Smooth muscle cell (in vitro differentiated cells): ENCODE data around the gene CHRNA4. TPM values are rescaled to one million over a fixed set of nuclear protein-coding genes. Genes with fewer than 3 reads are reported as not detected.

Experiments
- DNase-seq: peaks from one replicate; lab custom pipeline; 2025; ENCODE audit not compliant: unreplicated experiment; lab: John Stamatoyannopoulos, UW
- H2AFZ ChIP-seq: fragments of 200-600 bp; sonication (generic); 2 replicates; pipeline ENCODE4 v1.6.0; 2016; ENCODE audit warnings: antibody characterized with exemption, low read depth, mild to moderate bottlenecking
- H3F3A ChIP-seq: fragments of 200-600 bp; sonication (generic); 2 replicates; pipeline ENCODE4 v1.6.0; 2017; ENCODE audit warnings: antibody characterized with exemption, low read depth
- H3K27ac ChIP-seq: fragments of 200-600 bp; sonication (generic); 2 replicates; pipeline ENCODE4 v1.5.1; 2016; ENCODE audit warnings: low read depth, mild to moderate bottlenecking
- H3K27me3 ChIP-seq: fragments of 200-600 bp; sonication (generic); 2 replicates; pipeline ENCODE4 v1.6.1; 2016; ENCODE audit warnings: low read depth, mild to moderate bottlenecking
- H3K36me3 ChIP-seq: fragments of 200-600 bp; sonication (generic); 2 replicates; pipeline ENCODE4 v1.5.1; 2016; ENCODE audit warnings: low read depth
- H3K4me1 ChIP-seq: fragments of 200-600 bp; sonication (generic); 2 replicates; pipeline ENCODE4 v1.5.1; 2016; ENCODE audit warnings: low read depth
- H3K4me2 ChIP-seq: fragments of 200-600 bp; sonication (generic); 2 replicates; pipeline ENCODE4 v1.6.0; 2016; ENCODE audit warnings: mild to moderate bottlenecking
- H3K4me3 ChIP-seq: fragments of 200-600 bp; sonication (generic); 2 replicates; pipeline ENCODE4 v1.5.1; 2016; ENCODE audit warnings: mild to moderate bottlenecking
- H3K79me2 ChIP-seq: fragments of 200-600 bp; sonication (generic); 2 replicates; pipeline ENCODE4 v1.6.0; 2016; ENCODE audit warnings: low read depth, mild to moderate bottlenecking
- H3K9ac ChIP-seq: fragments of 200-600 bp; sonication (generic); 2 replicates; pipeline ENCODE4 v1.6.0; 2016; ENCODE audit warnings: low read depth
- H3K9me3 ChIP-seq: fragments of 200-600 bp; sonication (generic); replicated peaks from 2 replicates; pipeline ENCODE4 v1.5.1; 2016; ENCODE audit warnings: low read depth
- H4K20me1 ChIP-seq: fragments of 200-600 bp; sonication (generic); 2 replicates; pipeline ENCODE4 v1.6.0; 2016; ENCODE audit warnings: low read depth
- WGBS: methylation state at CpG from one replicate; pipeline ENCODE4 v1.1.7; 2016; ENCODE audit warnings: low lambda C conversion rate; 5-methylcytosine and 5-hydroxymethylcytosine counted together
- polyA plus RNA-seq: library from polyadenylated mRNA; unstranded; fragments of >200 nt; fragmentation: Nextera tagmentation; extraction: Ambion mirVana; gene quantifications from 2 replicates; pipeline ENCODE4 v1.2.1, GENCODE V29; 2016
- total RNA-seq: library from RNA; depleted of rRNA; stranded (reverse); fragments of >200 nt; gene quantifications from 2 replicates; pipeline ENCODE4 v1.2.3, GENCODE V29; 2014
- TF ChIP-seq, protein P1 (sequence below): fragments of 200-600 bp; sonication (generic); IDR thresholded peaks from 2 replicates; pipeline ENCODE4 v1.5.1; 2017; ENCODE audit warnings: borderline replicate concordance, mild to moderate bottlenecking, antibody characterized with exemption; ENCODE audit not compliant: insufficient read depth, poor library complexity, severe bottlenecking

The CHRNA4 gene
- total and polyA plus RNA-seq, 2 experiments from 2014 or later = 0.03 TPM; not detected in 1

DNA sequence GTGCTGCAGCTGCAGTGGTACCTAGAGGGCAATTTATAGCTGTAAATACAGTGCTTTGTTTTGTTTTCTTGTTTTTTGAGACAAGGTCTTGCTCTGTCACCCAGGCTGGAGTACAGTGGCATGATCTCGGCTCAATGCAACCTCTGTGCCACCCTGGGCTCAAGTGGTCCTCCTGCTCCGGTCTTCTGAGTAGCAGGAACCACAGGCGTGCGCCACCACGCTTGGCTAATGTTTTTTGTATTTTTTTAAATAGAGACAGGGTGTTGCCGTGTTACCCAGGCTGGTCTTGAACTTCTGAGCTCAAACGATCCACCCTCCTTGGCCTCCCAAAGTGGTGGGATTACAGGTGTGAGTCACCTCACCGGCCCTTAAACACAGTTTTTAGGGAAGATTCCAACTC is 26.8 kb downstream of the CHRNA4 start:
- Histone ChIP-seq H2AFZ (no peak overlapping the region), H3K4me2 (no peak overlapping the region), H3K9ac (no peak overlapping the region), H3K4me1 (no peaks in the 10 kb centered on the region), H3K27ac (no peak overlapping the region), H3K79me2 (no peaks in the 10 kb centered on the region), H3K36me3 (no peaks in the 10 kb centered on the region), H3K9me3 (no peaks in the 10 kb centered on the region), H3K4me3 (no peak overlapping the region), H3K27me3 (no peaks in the 10 kb centered on the region), H3F3A (no peaks in the 10 kb centered on the region), H4K20me1 (no peaks in the 10 kb centered on the region)
- 89% methylated on average over 8 of the region's 8 CpGs for WGBS
- TF ChIP-seq, protein P1, sequence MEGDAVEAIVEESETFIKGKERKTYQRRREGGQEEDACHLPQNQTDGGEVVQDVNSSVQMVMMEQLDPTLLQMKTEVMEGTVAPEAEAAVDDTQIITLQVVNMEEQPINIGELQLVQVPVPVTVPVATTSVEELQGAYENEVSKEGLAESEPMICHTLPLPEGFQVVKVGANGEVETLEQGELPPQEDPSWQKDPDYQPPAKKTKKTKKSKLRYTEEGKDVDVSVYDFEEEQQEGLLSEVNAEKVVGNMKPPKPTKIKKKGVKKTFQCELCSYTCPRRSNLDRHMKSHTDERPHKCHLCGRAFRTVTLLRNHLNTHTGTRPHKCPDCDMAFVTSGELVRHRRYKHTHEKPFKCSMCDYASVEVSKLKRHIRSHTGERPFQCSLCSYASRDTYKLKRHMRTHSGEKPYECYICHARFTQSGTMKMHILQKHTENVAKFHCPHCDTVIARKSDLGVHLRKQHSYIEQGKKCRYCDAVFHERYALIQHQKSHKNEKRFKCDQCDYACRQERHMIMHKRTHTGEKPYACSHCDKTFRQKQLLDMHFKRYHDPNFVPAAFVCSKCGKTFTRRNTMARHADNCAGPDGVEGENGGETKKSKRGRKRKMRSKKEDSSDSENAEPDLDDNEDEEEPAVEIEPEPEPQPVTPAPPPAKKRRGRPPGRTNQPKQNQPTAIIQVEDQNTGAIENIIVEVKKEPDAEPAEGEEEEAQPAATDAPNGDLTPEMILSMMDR = no peak
- no peak for DNase-seq

DNA sequence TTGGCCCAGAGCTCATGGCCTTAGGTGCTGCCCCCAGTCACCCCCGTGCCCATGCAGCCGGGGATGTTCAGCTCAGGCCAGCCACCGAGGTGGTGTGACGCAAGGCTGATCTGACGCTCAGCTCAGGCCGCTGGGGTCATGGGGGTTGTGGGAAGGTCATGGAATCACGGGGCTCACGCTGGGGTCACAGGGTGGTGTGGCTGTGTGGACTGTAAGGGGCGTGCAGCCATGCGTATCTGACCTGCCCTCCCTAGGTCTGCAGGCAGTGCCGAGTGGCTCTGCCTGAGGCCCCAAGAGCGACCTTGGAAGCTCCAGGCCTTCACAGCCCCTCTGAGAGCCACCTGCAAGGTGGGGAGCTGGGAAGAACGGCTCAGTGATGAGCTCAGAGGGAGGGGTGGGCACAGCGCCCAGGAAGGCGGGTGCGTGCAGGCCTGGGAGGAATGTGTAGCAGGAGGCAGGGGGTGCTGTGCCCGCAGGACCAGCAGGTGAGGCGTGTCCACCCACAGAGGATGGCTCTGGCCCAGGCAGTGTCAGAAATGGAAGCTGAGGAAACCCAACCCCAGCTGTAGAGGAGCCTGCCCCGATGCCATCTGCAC is 27.8 kb downstream of the CHRNA4 start:
- Histone ChIP-seq H2AFZ (no peak overlapping the region), H3K9ac (no peak overlapping the region), H3K27ac (no peak overlapping the region), H3K27me3 (no peaks in the 10 kb centered on the region), H3K36me3 (no peaks in the 10 kb centered on the region), H4K20me1 (no peaks in the 10 kb centered on the region), H3K79me2 (no peaks in the 10 kb centered on the region), H3K4me3 (no peak overlapping the region), H3K9me3 (no peaks in the 10 kb centered on the region), H3K4me2 (no peak overlapping the region), H3K4me1 (no peaks in the 10 kb centered on the region), H3F3A (no peaks in the 10 kb centered on the region)
- TF ChIP-seq, protein P1 = no peak
- 94% methylated on average over 19 of the region's 19 CpGs for WGBS
- DNase-seq = no peak

DNA sequence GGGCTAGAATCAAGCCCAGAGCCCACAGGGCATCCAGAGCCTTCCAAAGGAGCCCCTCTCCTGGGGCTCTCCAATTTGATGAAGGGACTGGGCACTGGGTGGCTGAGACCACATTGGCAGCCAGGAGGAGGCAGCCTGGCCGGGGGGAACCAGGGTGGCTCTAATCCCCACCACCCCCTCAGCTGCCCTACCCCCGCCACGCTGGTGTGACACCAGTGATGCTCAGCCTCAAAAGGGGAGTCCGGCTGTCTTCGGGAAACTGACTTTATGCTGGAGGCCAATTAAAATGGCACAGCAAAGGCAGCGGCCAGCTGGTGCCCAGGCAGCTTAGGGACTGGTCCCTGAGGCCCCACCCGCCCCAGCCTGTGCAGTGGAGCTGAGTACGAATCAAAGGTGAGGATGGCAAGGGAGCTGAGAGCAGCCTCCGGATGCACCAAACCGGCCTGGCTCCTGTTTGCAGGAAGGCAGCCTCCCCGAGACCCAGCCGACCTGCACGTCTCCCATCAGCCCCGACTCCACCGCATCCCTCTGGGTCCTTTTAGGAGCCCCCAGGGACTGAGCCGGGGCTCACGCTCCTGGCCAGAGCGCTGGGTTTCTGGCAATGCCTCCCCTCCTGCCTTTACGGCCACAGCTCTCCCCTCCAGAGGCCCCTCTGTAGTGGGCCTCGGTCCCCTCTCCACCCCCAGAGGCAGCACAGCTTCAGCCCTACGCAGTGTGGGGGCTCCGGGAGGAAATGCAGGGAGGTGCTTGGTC is 28.5 kb downstream of the CHRNA4 start:
- no peaks in the 10 kb centered on the region for H3F3A ChIP-seq
- no peaks in the 10 kb centered on the region for H4K20me1 ChIP-seq
- no peak overlapping the region for H3K27ac ChIP-seq
- TF ChIP-seq, protein P1 = no peak
- no peak overlapping the region for H3K4me3 ChIP-seq
- no peak for DNase-seq
- H3K4me2 ChIP-seq = no peak overlapping the region
- no peak overlapping the region for H3K9ac ChIP-seq
- 97% methylated on average over 20 of the region's 22 CpGs for WGBS
- no peaks in the 10 kb centered on the region for H3K79me2 ChIP-seq
- H3K36me3 ChIP-seq = no peaks in the 10 kb centered on the region
- H3K27me3 ChIP-seq = no peaks in the 10 kb centered on the region
- no peak overlapping the region for H2AFZ ChIP-seq
- H3K4me1 ChIP-seq = no peaks in the 10 kb centered on the region
- H3K9me3 ChIP-seq = no peaks in the 10 kb centered on the region
